ENCODE results near the gene RNF10.

The RNF10 gene

GRCh38 chr12:120618954-120619615, 84.9 kb downstream of the RNF10 start:
- no peak for DNase-seq

GRCh38 chr12:120620624-120621023, 86.5 kb downstream of the RNF10 start:
- no peak for DNase-seq

GRCh38 chr12:120625557-120626419, 91.6 kb downstream of the RNF10 start:
- peak; percentile 6 for DNase-seq
